ENCODE results near the gene ZNF536. TPM values are rescaled to one million over a fixed set of nuclear protein-coding genes. Genes with fewer than 3 reads are reported as not detected.

ZNF536 gene
- total and polyA plus RNA-seq, 10 of the 15 experiments (the other 5 are each of a cell fraction or from before 2014, with no cell fraction given), result not detected

DNA sequence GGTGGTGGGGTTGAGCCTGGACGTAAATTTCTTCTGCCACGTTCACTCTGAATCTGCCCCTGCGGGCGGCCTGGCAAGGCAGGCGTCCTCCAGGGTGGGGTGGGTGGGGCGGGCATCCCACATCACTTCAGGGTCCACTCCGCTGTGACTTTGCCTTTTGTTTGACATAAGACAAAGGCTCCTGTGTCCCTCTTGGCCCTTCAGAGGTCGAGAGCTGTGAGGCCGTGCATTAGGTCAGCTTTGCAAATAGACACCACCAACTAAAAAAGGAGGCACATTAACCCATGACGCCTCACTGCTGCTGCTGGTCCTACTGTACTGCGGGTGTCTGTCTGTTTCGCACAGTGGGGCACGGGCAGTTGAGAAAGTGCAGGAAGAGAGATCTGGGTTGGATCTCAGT is 10.5 kb upstream of the ZNF536 start (continued):
- TF ChIP-seq WRNIP1 (IDR thresholded peaks at IDR 0.05; ENCODE audit: borderline replicate concordance, low read depth, low read length) (no peak), BCL11A (IDR thresholded peaks at IDR 0.05; ENCODE audit: low read depth, low read length) (no peak), TCF12 (IDR thresholded peaks at IDR 0.05; ENCODE audit: low read depth, low read length) (no peak), SP1 (IDR thresholded peaks at IDR 0.05; ENCODE audit: low read depth, low read length) (no peak)

DNA sequence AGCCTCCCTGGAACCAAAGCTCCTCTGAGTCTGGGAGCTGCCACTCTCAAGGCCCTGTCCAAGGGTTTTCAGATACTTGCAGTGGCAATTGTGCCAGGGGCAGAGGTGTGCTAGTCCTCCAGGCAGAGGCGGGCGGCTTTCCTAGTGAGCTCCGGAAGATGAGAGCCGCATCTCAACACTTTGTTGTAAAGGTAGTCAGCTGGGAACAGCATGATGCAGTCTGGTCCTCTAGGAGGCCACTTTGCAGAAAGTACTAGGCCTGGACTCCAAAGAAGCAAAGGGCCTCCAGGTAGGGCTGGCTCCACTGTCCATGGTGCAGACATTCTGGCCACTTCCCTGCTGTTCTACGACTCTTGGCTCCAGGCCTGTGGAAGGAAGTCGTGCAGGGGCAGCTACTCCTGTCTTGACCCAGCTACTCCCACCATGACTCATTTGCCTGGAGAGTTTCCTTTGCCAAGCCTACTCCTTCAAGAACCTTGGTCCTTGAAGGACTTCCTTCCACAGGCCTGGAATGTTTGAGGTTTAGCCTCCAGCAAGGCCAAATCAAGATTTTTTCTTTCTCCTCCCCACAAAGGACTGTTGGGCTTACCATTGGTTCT is 9.9 kb upstream of the ZNF536 start:
- TF ChIP-seq, protein P1, sequence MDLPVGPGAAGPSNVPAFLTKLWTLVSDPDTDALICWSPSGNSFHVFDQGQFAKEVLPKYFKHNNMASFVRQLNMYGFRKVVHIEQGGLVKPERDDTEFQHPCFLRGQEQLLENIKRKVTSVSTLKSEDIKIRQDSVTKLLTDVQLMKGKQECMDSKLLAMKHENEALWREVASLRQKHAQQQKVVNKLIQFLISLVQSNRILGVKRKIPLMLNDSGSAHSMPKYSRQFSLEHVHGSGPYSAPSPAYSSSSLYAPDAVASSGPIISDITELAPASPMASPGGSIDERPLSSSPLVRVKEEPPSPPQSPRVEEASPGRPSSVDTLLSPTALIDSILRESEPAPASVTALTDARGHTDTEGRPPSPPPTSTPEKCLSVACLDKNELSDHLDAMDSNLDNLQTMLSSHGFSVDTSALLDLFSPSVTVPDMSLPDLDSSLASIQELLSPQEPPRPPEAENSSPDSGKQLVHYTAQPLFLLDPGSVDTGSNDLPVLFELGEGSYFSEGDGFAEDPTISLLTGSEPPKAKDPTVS (IDR thresholded peaks at IDR 0.05; ENCODE audit: low read depth, low read length), result no peak
- TF ChIP-seq E2F8 (IDR thresholded peaks at IDR 0.05; ENCODE audit: low read depth, partially characterized antibody) (no peak), SUPT20H (IDR thresholded peaks at IDR 0.05; ENCODE audit: borderline replicate concordance, control insufficient read depth, low read depth, low read length) (no peak), YY1 (IDR thresholded peaks at IDR 0.05; ENCODE audit: low read depth, low read length) (no peak), CBFB (IDR thresholded peaks at IDR 0.05; ENCODE audit: low read depth) (no peak), PML (IDR thresholded peaks at IDR 0.05; ENCODE audit: low read length) (no peak), IRF5 (IDR thresholded peaks at IDR 0.05; ENCODE audit: borderline replicate concordance) (no peak), BRCA1 (IDR thresholded peaks at IDR 0.05; ENCODE audit: low read depth, low read length) (no peak), TAF1 (IDR thresholded peaks at IDR 0.05; ENCODE audit: borderline replicate concordance, low read depth, low read length) (no peak), ELK1 (IDR thresholded peaks at IDR 0.05; ENCODE audit: low read depth, low read length) (no peak), SUZ12 (IDR thresholded peaks at IDR 0.05; ENCODE audit: unreplicated experiment) (no peak)
- 28% methylated on average over 6 of the region's 6 CpGs for WGBS (ENCODE audit: insufficient coverage, insufficient replicate concordance, low lambda C conversion rate, missing lambda C conversion rate)
- no peak overlapping the region for H3K27ac ChIP-seq (ENCODE audit: control insufficient read depth, insufficient read depth)
- H3K4me2 ChIP-seq (ENCODE audit: control insufficient read depth, insufficient read depth), result no peak overlapping the region
- no peak for ATAC-seq
- no peaks in the 10 kb centered on the region for H3K4me1 ChIP-seq (ENCODE audit: control insufficient read depth, insufficient read depth, low read length)
- no peak overlapping the region for H2AFZ ChIP-seq (ENCODE audit: control insufficient read depth, low read depth, low read length)
- H3K9ac ChIP-seq (ENCODE audit: control insufficient read depth, insufficient read depth, low read length), result no peak overlapping the region
- no peak overlapping the region for H3K4me3 ChIP-seq
- no peak for FAIRE-seq
- H3K36me3 ChIP-seq (ENCODE audit: control insufficient read depth in 2 of 2, insufficient read depth in 2 of 2, low read length in 1 of 2), result no peaks in the 10 kb centered on the region
- no peaks in the 10 kb centered on the region for H4K20me1 ChIP-seq (ENCODE audit: control insufficient read depth, insufficient read depth)
- ChIA-PET CTCF (no interaction called here), POLR2A (no interaction called here), RAD21 (ENCODE audit: unreplicated experiment) (no interaction called here), SMC1A (ENCODE audit: uncharacterized antibody, unreplicated experiment) (no interaction called here)
- in situ Hi-C loops (cut with MboI), result no loop called here
- H3K79me2 ChIP-seq (ENCODE audit: control insufficient read depth, insufficient read depth, low read length), result no peaks in the 10 kb centered on the region
- H3K9me3 ChIP-seq (replicated peaks; ENCODE audit: control insufficient read depth, insufficient read depth, low read length), result no peaks in the 10 kb centered on the region
- no TSS peak for BruUV-seq (replicated peaks)
- peaks cover 0 to 5% of the 10 kb centered on the region in 2 experiments; a peak in 1 of 4 replicates for H3K27me3 ChIP-seq (replicated peaks in 1 of 2; ENCODE audit: control insufficient read depth in 2 of 2, insufficient read depth in 2 of 2, low read length in 1 of 2)
- intact Hi-C loops (cut with micrococcal nuclease; ENCODE audit: unreplicated experiment), result no loop called here
- DNase-seq (ENCODE audit: low read depth, low spot score), result no peak
